GM21529 (cell line): ENCODE results near the gene MRPS31.
"Not testable (repeated sequence)": the region's sequence is repeated elsewhere in the genome, so short reads cannot be mapped to it uniquely, and the experiment has no call there.

ENCODE experiments used
- ATAC-seq: cut with Tn5 transposase; IDR thresholded peaks from one replicate; pipeline ENCODE4 v1.9.1; 2021; ENCODE audit not compliant: unreplicated experiment

MRPS31 gene

DNA sequence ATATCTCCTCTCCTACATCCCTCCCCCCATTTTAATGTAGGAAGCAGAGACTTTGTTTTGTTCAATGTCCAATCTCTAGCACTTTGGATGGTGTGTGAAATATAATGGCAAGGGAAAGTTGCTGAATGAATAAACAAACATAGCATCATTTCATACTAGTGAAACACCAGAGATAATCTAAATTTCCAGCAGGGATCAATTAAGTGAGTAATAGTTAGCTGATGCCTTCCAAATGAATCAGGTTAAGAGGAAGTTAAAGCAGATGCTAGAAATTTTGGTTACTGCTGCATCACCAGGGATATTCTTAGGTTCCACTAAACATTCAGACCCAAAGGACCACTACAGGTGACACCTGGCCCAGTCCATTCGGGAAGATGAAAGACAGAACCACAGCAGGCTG is 8.1 kb downstream of the MRPS31 start:
- no peak for ATAC-seq

DNA sequence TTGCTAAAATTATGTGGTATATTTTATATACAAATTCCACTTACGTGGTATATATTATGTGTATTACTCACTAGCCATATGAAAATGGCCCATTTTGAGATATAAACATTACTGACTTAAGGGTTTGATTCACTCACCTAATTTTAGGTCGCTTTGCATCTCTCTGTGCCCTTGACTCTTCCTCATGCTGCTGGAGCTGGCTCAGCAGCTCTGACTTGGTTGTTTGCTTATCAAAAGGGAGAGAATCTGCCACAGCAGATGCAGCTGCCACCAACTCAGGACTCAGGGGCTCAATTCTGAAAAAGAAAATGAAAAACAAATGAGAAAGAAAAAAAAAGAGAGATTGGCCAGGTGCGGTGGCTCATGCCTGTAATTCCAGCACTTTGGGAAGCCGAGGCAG is 12.2 kb downstream of the MRPS31 start:
- ATAC-seq = no peak

DNA sequence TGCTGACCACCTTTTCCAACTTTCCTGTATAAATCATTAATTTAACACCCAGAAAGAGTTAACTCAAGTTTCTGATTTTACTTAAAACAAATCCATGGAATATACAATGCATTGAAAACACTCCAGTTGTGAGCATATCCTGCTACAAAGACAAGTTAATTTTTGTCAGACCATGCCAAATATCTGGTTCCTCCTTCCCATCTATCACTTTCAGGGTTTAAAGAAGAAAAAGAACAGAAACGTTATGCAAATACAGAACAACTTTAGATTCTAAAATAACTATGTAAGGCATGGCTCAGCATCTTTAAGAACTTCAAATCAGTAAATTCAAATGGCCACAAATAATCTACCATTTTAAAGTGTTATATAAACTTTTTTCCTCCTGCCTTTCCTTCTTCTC is 14.9 kb downstream of the MRPS31 start:
- ATAC-seq = peak; percentile 78

DNA sequence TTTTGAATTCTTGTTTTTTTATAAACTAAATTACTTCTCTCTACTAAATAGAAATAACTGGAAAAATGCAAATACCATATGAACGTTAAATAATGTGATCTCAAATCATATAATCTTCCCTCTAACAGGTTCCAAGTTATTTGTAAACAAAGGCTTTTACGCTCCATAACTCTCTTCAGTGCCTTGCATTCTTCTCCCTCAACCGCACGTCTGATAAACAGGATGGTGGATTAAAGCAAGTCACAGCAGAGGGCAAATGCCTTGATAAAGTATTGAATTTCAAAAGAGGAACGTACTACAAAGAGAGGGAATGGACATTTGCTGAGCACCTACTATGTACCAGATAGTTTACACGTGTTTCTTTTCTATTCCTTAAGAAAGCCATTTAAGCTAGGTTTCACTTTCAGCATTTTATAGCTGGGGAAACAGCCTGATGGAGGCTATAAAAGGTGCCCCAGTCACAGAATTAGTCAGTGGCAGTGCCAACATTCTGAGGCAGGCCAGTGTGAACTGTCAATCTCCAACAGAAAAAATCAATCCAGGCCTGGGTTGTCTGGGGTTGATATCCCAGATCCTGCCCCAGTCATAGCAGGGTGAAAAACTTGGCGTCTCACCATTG is 15.8 kb downstream of the MRPS31 start:
- ATAC-seq = no peak

DNA sequence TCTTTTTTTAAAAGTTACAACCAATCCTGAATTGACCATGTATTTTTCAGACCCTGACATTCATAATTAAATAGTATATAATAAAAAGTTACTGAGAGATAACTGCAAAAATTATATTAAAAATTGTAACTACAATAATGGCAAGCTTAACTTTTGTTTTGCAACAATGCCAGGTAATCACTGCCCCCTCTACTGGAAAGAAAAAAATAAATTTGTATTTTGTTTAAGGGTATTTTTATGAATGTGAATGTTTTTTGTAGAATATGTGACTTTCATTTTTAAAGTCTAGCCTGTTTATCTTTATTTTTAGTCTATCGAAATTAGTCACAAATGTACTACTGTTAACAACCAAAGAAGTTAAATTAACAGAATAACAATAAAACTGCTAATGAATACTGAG is 21.7 kb downstream of the MRPS31 start:
- no peak for ATAC-seq

DNA sequence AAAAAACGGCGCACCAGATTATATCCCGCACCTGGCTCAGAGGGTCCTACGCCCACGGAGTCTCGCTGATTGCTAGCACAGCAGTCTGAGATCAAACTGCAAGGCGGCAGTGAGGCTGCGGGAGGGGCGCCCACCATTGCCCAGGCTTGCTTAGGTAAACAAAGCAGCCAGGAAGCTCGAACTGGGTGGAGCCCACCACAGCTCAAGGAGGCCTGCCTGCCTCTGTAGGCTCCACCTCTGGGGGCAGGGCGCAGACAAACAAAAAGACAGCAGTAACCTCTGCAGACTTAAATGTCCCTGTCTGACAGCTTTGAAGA is 35.8 kb downstream of the MRPS31 start:
- not testable (repeated sequence) for ATAC-seq

DNA sequence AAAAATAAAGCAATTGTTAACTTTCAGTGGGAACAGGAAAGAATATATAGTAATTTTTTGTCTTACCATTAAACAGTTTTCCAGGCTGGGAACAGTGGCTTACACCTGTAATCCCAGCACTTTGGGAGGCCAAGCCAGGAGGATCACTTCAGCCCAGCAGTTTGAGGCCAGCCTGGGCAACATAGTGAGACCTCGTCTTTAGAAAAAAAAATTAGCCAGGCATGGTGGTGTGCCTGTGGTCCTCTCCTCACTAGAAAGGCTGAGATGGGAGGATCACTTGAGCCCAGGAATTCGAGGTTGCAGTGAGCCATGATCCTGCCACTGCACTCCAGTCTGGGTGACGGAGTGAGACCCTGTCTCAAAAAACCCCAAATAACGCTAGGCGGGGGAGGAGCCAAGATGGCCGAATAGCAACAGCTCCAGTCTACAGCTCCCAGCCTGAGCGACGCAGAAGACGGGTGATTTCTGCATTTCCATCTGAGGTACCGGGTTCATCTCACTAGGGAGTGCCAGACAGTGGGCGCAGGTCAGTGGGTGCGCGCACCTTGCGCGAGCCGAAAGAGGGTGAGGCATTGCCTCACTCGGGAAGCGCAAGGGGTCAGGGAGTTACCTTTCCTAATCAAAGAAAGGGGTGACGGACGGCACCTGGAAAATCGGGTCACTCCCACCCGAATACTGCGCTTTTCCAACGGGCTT is 36.3 kb downstream of the MRPS31 start:
- not testable (repeated sequence) for ATAC-seq

DNA sequence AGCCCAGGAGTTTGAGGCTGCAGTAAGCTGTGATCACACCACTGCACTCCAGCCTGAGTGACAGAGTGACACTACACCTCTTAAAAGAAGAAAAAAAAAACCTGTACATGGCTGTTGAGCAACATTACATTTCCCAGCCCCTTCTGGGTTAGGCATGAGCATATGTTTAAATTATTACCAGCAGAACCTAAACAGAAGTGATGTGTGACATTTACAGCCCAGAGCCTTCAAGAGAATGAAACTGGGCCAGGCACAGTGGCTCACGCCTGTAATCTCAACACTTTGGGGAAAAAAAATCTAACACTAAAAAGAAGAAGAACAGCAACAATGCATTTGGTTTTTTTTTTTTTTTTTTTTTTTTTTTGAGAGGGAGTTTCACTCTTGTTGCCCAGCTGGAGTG is 38.3 kb downstream of the MRPS31 start:
- no peak for ATAC-seq

DNA sequence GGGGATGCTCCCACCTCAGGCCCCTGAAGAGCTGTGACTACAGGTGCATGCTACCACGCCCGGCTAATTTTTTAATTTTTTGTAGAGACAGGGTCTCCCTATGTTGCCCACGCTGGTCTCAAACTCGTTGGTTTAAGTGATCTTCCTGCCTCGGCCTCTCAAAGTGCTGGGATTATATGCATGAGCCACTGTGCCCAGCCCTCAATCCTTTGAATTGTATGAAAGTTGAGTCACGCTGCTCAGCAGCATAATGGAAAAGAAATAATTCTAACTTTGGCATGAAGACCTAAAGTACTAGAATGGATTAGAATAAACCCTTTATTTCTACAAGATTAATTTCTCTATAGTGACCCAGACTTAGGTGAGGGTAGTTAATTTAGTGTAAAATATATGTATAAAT is 42.4 kb downstream of the MRPS31 start:
- no peak for ATAC-seq

DNA sequence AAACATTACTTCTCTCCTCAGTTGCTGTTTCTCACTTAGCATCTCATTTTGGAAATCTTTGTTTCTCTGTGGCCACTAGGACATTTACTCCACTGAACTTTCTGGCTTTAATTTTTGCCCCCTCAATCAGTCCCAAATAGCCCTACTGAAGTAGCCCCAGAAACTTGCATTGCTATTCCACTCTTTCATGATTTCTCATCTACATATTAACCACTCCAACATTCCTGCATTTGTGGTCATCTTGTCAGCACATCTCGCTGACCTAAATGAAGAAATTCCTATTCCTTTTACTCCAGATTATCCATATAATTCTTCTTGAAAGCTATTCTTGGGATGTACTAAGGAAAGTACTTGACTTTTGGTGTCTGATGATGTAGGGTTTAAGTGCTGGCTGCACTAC is 56.6 kb downstream of the MRPS31 start:
- not testable (repeated sequence) for ATAC-seq

DNA sequence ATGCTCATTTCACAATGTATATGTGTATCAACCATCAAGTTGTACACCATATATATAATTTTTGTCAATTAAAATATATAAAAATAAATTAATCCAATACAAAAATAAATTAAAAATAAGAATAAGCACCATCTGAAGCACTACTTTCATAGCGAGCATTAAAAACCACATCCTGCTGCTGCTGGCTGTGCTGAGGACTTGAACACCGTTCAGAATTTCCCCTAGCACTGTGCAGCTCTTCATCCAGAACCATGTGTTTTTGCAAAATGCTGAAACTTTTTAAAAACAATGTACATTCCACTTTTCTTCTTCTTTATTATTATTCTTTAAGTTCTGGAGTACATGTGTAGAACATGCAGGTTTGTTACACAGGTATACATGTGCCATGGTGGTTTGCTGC is 64.6 kb downstream of the MRPS31 start:
- no peak for ATAC-seq

DNA sequence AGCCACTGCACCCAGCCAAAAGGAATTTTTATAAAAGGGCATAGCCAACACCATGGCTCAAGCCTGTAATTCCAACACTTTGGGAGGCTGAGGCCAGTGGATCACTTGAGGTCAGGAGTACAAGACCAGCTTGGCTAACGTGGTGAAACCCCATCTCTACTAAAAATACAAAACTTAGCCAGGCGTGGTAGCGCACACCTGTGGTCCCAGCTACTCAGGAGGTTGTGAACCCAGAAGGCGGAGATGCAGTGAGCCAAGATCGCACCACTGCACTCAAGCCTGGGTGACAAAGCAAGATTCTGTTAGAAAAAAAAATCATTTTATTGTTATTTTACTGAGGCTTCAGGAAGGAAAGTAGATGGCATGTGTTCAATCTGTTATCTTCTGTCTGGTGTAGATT is 73.3 kb downstream of the MRPS31 start:
- ATAC-seq = peak; percentile 77

DNA sequence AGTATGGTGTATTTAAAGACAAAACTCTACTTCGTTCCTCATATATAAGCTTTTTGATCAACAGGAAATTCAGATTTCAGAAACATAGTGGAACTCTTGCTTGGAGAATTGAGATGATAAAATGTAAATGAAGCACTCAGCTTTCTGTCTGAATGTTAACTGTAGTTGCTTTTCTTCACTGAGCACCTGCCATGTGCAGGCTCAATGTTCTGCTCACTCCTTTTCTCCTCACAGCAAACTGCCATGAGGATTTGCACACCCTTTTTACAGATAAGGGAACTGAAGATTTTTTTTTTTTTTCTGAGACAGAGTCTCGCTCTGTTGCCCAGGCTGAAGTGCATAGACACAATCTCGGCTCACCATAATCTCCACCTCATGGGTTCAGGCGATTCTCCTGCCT is 76.6 kb downstream of the MRPS31 start:
- no peak for ATAC-seq

DNA sequence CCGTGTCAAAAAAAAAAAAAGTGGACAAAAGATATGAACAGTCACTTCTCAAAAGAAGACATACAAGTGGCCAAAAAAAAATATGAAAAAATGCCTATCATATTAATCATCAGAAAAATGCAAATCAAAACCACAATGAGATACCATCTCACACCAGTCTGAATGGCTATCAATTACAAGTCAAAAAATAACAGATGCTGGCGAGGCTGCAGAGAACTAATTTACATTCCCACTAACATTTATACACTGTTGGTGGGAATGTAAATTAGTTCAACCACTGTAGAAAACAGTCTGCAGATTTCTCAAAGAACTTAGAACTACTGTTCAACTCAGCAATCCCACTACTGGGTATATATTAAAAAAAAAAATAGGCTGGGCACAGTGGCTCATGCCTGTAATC is 78.0 kb downstream of the MRPS31 start:
- ATAC-seq = peak; percentile 57

DNA sequence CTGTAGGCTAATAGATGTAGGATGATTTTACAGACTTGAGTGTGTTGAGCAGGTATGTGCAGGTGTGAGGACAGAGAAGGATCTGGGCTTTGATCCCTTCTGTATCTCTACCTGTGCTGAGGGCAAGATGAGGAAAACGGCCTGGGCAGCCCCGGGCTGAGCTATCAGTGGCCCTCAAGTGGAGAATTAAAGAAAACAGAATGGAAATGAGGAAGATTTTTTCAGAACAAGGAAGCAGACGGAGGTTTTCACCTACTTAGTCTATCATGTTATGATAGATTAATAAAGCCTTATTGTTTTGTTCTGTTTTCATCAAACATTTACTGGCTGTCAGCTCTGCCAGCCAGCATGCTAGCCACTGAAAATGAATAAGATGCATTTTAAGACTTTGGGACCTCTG is 82.2 kb downstream of the MRPS31 start:
- no peak for ATAC-seq

DNA sequence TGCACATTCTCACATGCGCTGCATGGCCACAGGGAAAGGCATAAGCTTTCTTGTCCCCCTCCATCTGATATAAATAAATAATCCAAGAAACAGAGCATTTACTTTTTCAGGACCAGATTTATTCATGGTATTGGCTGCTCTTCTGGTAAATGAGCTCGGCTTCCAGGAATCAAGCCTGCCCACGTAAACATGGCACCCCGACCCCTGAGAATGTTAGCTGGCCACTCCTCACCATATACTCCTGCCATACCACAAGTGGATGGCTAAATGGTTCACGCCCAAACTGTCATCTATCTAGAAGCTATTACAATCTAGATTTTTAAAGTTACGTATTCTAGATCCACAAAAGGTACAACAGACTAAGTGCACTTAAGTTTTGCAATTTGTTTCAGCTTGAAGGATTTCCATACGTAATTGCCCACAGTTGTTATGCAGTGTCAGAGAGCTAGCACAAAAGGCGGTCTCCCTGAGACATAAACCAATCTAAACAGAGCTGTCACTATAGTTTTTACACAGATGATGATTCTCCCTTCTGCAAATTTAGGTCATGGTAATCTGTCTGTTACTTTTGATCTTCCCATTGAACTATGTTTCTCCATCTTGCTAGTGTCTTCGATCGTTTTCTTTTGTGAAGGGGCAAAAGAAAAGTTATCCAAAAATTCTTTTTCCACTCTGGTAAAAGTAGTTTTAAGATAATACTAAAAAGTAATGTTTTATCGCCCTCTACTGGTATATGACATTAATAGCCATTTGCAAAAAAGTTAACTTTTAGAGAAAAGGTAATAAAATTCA is 88.3 kb downstream of the MRPS31 start:
- ATAC-seq = no peak

DNA sequence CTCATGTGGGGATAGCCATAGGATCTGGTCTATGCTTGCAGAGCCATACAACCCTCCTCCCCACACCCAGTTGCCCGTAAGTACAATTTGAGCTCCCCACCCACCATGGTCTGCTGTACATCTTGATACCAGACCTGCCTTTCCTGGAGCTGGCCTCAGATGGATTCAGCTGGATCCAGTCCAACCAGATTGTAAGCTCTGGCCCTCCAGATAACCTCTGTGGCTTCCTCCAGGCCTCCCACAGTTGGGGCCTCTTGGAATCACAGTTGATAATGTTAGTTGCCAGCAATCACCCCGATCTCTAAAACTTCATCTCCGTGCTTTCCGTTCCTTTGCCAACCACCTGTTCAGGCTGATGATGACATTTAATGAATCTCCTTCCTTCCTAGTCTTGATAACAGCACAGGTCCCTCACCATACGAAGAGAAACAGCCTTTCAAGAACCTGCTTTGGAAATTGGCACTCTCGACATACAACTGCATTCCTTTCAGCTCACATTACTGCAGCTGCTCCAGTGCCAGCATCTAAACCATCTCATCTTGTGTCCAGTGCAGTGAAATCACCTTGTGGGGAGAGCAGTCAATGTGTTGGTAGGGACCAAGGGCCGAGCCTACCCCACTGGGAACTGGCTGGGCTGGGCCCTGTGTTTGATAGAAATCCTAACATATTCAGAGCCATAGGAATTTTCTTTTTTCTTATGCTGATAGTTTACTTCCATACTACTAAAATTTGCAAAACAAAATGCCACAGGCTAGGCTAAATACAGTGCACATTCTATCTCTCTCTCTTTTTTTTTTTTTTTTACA is 89.4 kb downstream of the MRPS31 start:
- ATAC-seq = no peak

DNA sequence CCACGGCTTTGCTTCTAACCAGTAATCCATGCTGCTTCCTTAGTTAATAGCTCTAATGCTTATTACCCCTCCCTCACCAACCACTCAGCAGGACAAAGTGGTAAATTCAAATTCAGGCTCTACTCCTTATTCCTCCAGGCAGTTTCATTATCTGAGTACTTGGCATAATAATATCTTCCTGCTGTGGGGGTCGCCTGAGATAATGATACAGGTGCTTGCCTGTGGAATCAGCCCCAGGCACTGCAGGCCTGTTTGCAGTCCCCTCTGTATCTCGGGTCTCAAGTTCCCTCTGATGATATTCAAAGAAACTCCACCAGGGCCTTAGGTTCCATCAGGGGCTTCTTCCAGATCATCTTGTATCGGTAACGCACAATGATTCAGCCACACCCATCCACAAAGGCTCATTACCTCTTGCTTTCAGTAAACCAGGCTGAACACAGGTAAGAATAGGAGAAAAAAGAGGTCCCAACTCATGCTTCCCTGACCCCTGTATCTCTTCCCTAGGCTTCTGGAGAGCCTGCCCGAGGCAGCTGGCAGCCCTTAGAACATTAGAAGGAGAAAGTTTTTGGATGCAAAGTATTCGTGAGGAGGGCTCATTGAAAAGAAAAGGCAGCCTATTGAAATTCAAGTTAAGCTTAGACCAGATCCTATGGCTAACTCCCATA is 90.2 kb downstream of the MRPS31 start:
- no peak for ATAC-seq

DNA sequence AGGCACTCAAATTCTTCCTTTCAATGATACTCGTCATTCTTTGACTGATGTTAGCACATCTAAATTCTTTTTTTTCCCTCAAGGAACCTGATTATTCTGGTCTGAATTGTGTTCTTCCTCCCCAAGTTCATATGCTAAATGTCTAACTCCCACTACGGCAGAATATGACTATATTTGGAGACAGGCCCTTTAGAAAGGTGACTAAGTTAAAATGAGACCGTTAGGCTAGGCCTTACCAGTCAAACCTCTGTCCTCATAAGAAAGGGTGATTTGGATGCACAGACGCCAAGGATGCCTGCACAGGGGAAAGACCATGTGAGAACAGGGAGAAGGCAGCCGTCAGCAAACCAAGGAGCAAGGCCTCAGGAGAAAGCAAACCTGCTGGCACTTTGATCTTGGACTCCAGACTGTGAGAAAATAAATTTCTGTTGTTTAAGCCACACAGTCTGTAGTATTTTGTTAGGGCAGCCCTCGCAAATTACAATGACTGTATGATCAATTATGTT is 91.5 kb downstream of the MRPS31 start:
- ATAC-seq = no peak
